Esophagus squamous epithelium (tissue), 4 donors: ENCODE data around the gene PAX3.

ENCODE experiments used
- CTCF ChIP-seq, 6 experiments: fragments of 450-650 bp in 4 of 6; fragments of 200-600 bp in 2 of 6; sonication (generic) in 2 of 6; IDR thresholded peaks; one replicate each; pipeline ENCODE4 v1.5.1; 2016 to 2019; ENCODE audit warnings: antibody characterized with exemption in 6 of 6, mild to moderate bottlenecking in 4 of 6, moderate library complexity in 4 of 6
- POLR2A ChIP-seq, 4 donors: fragments of 450-650 bp; IDR thresholded peaks; one replicate each; pipeline ENCODE4 v1.6.1; 2017; ENCODE audit warnings: antibody characterized with exemption in 4 of 4, mild to moderate bottlenecking in 4 of 4, moderate library complexity in 3 of 4

GRCh38 chr2:222212571-222212970 is 86.2 kb downstream of the PAX3 start:
- TF ChIP-seq CTCF (IDR thresholded peaks at IDR 0.05), result no peak
- TF ChIP-seq POLR2A (IDR thresholded peaks at IDR 0.05), result no peak
